ENCODE data around the gene PIGP. TPM values are rescaled to one million over a fixed set of nuclear protein-coding genes. Genes with fewer than 3 reads are reported as not detected.

Gene PIGP
- total and polyA plus RNA-seq, 2 of the 13 experiments (the other 11 are each of a cell fraction or from before 2014, with no cell fraction given) = 14.8 to 33.4 TPM

GRCh38 chr21:37060296-37060695 lies 12.6 kb downstream of the PIGP start (continued):
- TF ChIP-seq ZHX2 (IDR thresholded peaks at IDR 0.05; ENCODE audit: low read depth) = no peak
- TF ChIP-seq ZHX2 (CRISPR knock-in tag; IDR thresholded peaks at IDR 0.05; ENCODE audit: borderline replicate concordance) = no peak
- 0 out of 2 replicates have a peak, but pooled peaks have one; percentile 35 for TF ChIP-seq ZGPAT (CRISPR knock-in tag; IDR thresholded peaks at IDR 0.05)
- 0 out of 2 replicates have a peak, but pooled peaks have one; percentile 28 for TF ChIP-seq IRF2 (CRISPR knock-in tag; IDR thresholded peaks at IDR 0.05)
- TF ChIP-seq ZXDC (CRISPR knock-in tag; IDR thresholded peaks at IDR 0.05) = no peak
- no peak for TF ChIP-seq YY1 (IDR thresholded peaks at IDR 0.05; ENCODE audit: insufficient read depth, insufficient replicate concordance, low read depth, low read length)
- TF ChIP-seq DRAP1 (CRISPR knock-in tag; IDR thresholded peaks at IDR 0.05) = peak; percentile 34; the same call in 1 of the 2 replicates
- 0 out of 2 replicates have a peak, but pooled peaks have one; percentile 34 for TF ChIP-seq SMC3 (IDR thresholded peaks at IDR 0.05; ENCODE audit: low read length)
- no peak for TF ChIP-seq MAFG (CRISPR knock-in tag; IDR thresholded peaks at IDR 0.05)
- TF ChIP-seq ZNF468 (CRISPR knock-in tag; IDR thresholded peaks at IDR 0.05) = no peak
- TF ChIP-seq KLF16 (CRISPR knock-in tag; IDR thresholded peaks at IDR 0.05) = 0 out of 4 replicates have a peak, but pooled peaks of 1 of the 2 experiments have one; percentile 36
- TF ChIP-seq BCL6 (CRISPR knock-in tag; IDR thresholded peaks at IDR 0.05) = 0 out of 2 replicates have a peak, but pooled peaks have one; percentile 7
- TF ChIP-seq TBP (CRISPR knock-in tag; IDR thresholded peaks at IDR 0.05) = no peak
- peak; percentile 70; the same call in 1 of the 2 replicates for TF ChIP-seq FOXK1 (CRISPR knock-in tag; IDR thresholded peaks at IDR 0.05; ENCODE audit: borderline replicate concordance, low read depth)
- TF ChIP-seq SRSF1 (optimal IDR thresholded peaks at IDR 0.05; ENCODE audit: low read depth, low read length) = no peak
